ENCODE data around the gene ZNF749. TPM values are rescaled to one million over a fixed set of nuclear protein-coding genes. Genes with fewer than 3 reads are reported as not detected.
A peak's percentile ranks its signal among the peaks of the same experiment; 100 is the strongest.
"Not testable (repeated sequence)": the region's sequence is repeated elsewhere in the genome, so short reads cannot be mapped to it uniquely, and the experiment has no call there.

Gene ZNF749
- total RNA-seq, 2 donors from 2014 or later = 9.2 to 9.3 TPM

DNA sequence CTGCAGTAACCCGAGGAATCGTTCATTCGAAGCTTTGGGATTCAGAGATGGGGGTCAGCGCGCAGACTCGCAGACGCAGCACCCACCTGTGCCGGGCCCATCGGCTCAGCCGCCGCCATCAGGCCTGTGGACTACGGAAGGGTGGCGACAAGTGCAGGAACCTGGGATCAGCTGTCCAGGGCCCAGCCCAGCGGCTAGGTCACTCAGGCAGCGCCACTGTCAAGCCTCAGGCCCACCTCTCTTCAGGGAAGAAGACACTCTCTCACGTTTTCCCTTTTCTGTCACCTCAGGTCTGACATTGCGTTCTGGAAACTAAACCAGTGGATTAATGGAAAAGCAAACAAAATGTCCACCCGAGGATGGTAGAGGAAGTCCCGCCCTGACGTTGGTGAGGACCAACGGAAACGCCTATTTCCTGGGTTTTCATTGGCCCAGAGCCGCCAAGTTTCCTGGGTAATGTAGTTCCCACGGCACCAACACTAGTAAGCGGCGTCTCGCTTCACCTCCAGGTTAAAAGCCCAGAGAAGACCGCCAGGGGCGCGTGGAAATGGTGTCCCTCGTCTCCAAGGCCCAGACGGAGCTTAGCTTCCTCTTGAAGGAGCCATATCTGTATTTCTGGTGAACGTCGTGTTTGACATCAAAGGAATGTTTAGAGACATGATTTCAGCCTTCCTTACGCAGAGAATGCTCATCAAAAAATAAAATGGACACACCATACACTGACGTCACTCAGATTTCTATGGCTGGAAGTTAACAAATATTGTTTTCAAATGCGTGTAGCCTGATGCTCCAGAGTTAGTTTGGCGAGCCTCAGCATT, 42.3 kb downstream of the ZNF749 start, which contains the start of gene ZNF772:
Gene ZNF772, minus strand, starts transcription at position 376 of the 818 bp plus-strand sequence. Its CDS starts 257 bp downstream, at position 119.
- intact Hi-C loops (cut with DNase I) = no loop called here
- no peaks in the 10 kb centered on the region for H3K36me3 ChIP-seq
- peak within 1 kb of the TSS; percentile 63 for H3K4me3 ChIP-seq
- H3K9me3 ChIP-seq = no peaks in the 10 kb centered on the region
- TF ChIP-seq, protein P1, sequence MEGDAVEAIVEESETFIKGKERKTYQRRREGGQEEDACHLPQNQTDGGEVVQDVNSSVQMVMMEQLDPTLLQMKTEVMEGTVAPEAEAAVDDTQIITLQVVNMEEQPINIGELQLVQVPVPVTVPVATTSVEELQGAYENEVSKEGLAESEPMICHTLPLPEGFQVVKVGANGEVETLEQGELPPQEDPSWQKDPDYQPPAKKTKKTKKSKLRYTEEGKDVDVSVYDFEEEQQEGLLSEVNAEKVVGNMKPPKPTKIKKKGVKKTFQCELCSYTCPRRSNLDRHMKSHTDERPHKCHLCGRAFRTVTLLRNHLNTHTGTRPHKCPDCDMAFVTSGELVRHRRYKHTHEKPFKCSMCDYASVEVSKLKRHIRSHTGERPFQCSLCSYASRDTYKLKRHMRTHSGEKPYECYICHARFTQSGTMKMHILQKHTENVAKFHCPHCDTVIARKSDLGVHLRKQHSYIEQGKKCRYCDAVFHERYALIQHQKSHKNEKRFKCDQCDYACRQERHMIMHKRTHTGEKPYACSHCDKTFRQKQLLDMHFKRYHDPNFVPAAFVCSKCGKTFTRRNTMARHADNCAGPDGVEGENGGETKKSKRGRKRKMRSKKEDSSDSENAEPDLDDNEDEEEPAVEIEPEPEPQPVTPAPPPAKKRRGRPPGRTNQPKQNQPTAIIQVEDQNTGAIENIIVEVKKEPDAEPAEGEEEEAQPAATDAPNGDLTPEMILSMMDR (IDR thresholded peaks at IDR 0.05) = no peak
- no peaks in the 10 kb centered on the region for H3K27me3 ChIP-seq
- peak; percentile 93 for DNase-seq
- no peaks in the 10 kb centered on the region for H3K4me1 ChIP-seq
- peak within 1 kb of the TSS; percentile 45 for H3K27ac ChIP-seq
- peak within 1 kb of the TSS in 1 of 2 donors; percentile 54 for H3K9ac ChIP-seq (ENCODE audit: low read depth in 2 of 2, low read length in 2 of 2)

DNA sequence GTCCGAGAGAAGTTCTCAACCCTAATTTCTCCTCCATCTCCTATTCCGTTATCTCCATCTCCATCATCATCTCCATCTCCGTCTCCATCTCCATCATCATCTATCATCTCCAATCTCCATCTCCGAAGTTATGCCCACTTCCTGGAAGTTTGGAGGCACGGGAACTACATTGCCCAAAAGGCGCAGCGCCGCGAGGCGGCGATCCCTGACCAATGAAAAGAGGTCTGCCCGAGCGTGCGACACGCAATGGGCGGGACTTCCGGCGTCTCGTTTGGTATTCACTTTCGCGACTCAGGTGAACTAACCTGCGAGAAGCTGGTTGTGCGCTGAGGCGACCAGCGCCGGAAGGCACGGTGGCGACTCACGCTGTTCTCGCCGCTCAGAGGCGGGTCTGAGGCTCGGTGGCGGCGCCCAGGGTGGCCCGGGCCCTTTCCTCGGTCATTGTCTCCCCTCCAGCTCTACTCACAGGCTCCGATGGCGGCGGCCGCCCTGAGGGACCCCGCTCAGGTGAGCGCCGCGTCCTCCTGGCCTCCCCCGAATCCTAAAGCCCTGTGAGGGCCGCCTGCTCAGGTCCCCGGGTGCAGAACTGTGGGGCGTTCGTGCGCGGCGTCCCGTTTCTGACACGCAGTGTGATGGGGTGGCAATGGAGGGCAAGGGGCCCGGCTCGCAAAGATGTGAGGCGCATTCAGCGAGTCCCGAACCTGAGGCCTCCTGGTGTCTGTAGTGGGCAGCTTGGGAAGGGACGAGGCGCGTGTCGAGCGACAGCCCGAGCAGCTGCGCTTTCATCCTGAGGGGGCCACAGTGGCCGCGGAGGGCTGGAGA, 52.6 kb downstream of the ZNF749 start, which contains the start of gene ZNF419:
Gene ZNF419, plus strand, starts transcription at position 274 of the 822 bp plus-strand sequence. Its CDS starts 201 bp downstream, at position 475.
- peak; percentile 96 for DNase-seq
- H3K27me3 ChIP-seq; intact Hi-C loops (cut with DNase I); H3K4me1 ChIP-seq; H3K9me3 ChIP-seq; H3K36me3 ChIP-seq: not testable (repeated sequence)
- H3K9ac ChIP-seq (ENCODE audit: low read depth in 2 of 2, low read length in 2 of 2) = peak within 1 kb of the TSS; percentile 59 to 77
- H3K27ac ChIP-seq = peak within 1 kb of the TSS; percentile 40
- H3K4me3 ChIP-seq = peak within 1 kb of the TSS; percentile 98

DNA sequence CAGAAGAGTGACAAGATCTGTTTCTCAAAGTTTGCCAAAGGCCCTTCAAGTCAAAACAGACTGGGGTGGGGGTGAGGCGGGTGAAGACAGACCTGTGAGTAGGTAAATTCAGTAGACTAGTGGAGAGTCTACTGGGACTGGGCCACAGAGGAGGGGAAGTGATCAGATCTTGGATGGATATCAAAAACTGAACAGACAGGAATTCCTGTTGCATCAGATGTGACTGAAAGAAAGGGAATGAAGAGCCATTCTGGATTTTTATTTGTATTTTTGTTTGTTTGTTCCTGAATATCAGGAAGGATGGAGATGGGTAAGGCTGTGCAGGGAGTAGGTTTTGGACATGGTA, 53.1 kb downstream of the ZNF749 start:
- H3K27ac ChIP-seq; H3K4me3 ChIP-seq; DNase-seq; H3K4me1 ChIP-seq; H3K9ac ChIP-seq (ENCODE audit: low read depth in 2 of 2, low read length in 2 of 2); H3K36me3 ChIP-seq; H3K9me3 ChIP-seq; H3K27me3 ChIP-seq; intact Hi-C loops (cut with DNase I): not testable (repeated sequence)

Other genes starting within 250 kb of the ZNF749 start
- 10 to 100 TPM; 23.9 to 26.3 TPM for gene ZNF264, start 243.8 kb upstream of the ZNF749 start, total RNA-seq
- gene AURKC, start 204.3 kb upstream of the ZNF749 start, total RNA-seq = under 1 TPM; 0.30 to 0.69 TPM
- 10 to 100 TPM in 1 of 2 donors, 1 to 10 TPM in 1; 6.2 to 11.4 TPM for gene ZNF805, start 194.7 kb upstream of the ZNF749 start, total RNA-seq
- 10 to 100 TPM; 28.5 to 35.1 TPM for gene ZNF460, start 154.8 kb upstream of the ZNF749 start, total RNA-seq
- gene ZNF543, start 114.9 kb upstream of the ZNF749 start, total RNA-seq = 1 to 10 TPM; 3.2 to 3.7 TPM
- gene ZNF304, start 84.1 kb upstream of the ZNF749 start, total RNA-seq = 1 to 10 TPM; 3.6 TPM
- gene TRAPPC2B, start 71.8 kb upstream of the ZNF749 start, total RNA-seq = 1 to 10 TPM; 3.8 to 4.6 TPM
- gene ZNF547, start 71.8 kb upstream of the ZNF749 start, total RNA-seq = 1 to 10 TPM; 1.2 to 2.3 TPM
- gene ZNF548, start 45.5 kb upstream of the ZNF749 start, total RNA-seq = 1 to 10 TPM; 6.5 to 7.6 TPM
- gene ZNF17, start 24.2 kb upstream of the ZNF749 start, total RNA-seq = 1 to 10 TPM; 6.2 to 6.9 TPM
- under 1 TPM; 0.21 to 0.25 TPM for gene VN1R1, start 21.8 kb downstream of the ZNF749 start, total RNA-seq
- gene ZNF772, start 42.2 kb downstream of the ZNF749 start, total RNA-seq = 1 to 10 TPM; 3.5 to 5.3 TPM
- 1 to 10 TPM; 3.6 to 4.4 TPM for gene ZNF419, start 52.4 kb downstream of the ZNF749 start, total RNA-seq
- 1 to 10 TPM; 4.7 to 5.3 TPM for gene ZNF773, start 64.6 kb downstream of the ZNF749 start, total RNA-seq
- 1 to 10 TPM; 2.6 to 2.8 TPM for gene ZNF549, start 92.0 kb downstream of the ZNF749 start, total RNA-seq
- gene ZNF550, start 124.5 kb downstream of the ZNF749 start, total RNA-seq = 1 to 10 TPM; 4.0 to 5.1 TPM
- 1 to 10 TPM; 2.2 to 3.5 TPM for gene ZNF416, start 143.6 kb downstream of the ZNF749 start, total RNA-seq
- gene ZIK1, start 148.8 kb downstream of the ZNF749 start, total RNA-seq = 1 to 10 TPM; 1.3 to 1.8 TPM
- 1 to 10 TPM; 1.2 to 4.1 TPM for gene ZNF530, start 164.6 kb downstream of the ZNF749 start, total RNA-seq
- 1 to 10 TPM; 5.8 to 7.7 TPM for gene ZNF134, start 178.9 kb downstream of the ZNF749 start, total RNA-seq
- 1 to 10 TPM; 6.0 to 6.1 TPM for gene ZNF211, start 197.8 kb downstream of the ZNF749 start, total RNA-seq
- not detected for gene ZSCAN4, start 233.6 kb downstream of the ZNF749 start, total RNA-seq
- gene ZNF551, start 246.7 kb downstream of the ZNF749 start, total RNA-seq = 1 to 10 TPM; 4.7 to 5.9 TPM

Measured in colonic mucosa (tissue), 4 donors.